ENCODE measurements around the gene TMEM256.

DNA sequence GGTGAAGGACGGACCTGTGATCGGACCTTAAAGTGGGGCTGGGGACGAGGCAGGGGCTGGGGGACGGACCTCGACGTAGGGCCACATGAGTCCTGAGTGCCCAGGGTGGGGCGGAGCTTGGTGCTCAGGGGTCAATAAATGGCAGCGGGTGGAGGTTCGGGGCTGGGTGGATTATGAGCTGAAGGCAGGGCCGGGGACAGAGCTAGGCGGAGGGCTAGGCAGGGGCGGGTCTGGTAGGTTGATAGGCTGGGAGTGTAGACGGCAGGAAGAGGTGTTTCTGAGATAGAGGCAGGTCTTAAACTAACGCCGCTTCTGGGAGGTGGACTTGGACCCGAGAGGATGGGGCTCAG lies 41.7 kb upstream of the TMEM256 start:
- TF ChIP-seq EZH2 (IDR thresholded peaks at IDR 0.05) (no peak), POLR2AphosphoS5 (IDR thresholded peaks at IDR 0.05; ENCODE audit: borderline replicate concordance, low read depth, low read length) (no peak)
